ENCODE data around the gene SGSM2. TPM values are rescaled to one million over a fixed set of nuclear protein-coding genes. Genes with fewer than 3 reads are reported as not detected.

SGSM2 gene
- total RNA-seq, 4 donors from 2014 or later = 32.9 to 58.6 (median 47.4) TPM

DNA sequence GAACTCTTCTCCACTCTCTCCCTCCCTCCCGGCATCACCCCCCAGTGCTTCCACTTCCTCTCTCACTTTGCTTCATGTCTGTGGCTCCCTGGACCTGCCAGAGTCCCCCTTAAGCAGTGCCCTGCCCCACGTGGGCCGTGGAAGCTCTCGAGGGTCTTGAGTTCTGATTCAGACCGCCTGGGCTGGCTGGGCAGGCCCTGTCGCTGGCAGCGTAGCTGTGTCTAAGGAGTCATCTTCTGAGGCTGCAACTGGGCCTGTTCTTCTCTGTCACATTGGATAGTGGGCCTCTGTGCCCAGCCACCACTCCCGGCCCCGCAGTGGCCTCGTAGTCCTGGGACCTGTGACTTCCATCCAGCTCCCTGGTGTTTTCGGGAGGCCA is 32.9 kb downstream of the SGSM2 start:
- ATAC-seq = no peak
- Histone ChIP-seq H3K9me3 (no peaks in the 10 kb centered on the region), H3K27me3 (no peaks in the 10 kb centered on the region), H3K4me3 (no peak overlapping the region), H3K4me1 (peaks cover 0 to 43% (median 17%) of the 10 kb centered on the region in 3 donors), H3K36me3 (peaks cover 0 to 81% of the 10 kb centered on the region in 2 donors), H3K27ac (peak overlapping the region in 3 of 4 donors; percentile 25 to 51 (median 36))
- no peak for TF ChIP-seq POLR2A (IDR thresholded peaks at IDR 0.05)
- no peak for TF ChIP-seq POLR2AphosphoS5 (IDR thresholded peaks at IDR 0.05)
- TF ChIP-seq EP300 (IDR thresholded peaks at IDR 0.05) = no peak
- TF ChIP-seq, protein P1, sequence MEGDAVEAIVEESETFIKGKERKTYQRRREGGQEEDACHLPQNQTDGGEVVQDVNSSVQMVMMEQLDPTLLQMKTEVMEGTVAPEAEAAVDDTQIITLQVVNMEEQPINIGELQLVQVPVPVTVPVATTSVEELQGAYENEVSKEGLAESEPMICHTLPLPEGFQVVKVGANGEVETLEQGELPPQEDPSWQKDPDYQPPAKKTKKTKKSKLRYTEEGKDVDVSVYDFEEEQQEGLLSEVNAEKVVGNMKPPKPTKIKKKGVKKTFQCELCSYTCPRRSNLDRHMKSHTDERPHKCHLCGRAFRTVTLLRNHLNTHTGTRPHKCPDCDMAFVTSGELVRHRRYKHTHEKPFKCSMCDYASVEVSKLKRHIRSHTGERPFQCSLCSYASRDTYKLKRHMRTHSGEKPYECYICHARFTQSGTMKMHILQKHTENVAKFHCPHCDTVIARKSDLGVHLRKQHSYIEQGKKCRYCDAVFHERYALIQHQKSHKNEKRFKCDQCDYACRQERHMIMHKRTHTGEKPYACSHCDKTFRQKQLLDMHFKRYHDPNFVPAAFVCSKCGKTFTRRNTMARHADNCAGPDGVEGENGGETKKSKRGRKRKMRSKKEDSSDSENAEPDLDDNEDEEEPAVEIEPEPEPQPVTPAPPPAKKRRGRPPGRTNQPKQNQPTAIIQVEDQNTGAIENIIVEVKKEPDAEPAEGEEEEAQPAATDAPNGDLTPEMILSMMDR (IDR thresholded peaks at IDR 0.05) = no peak
- WGBS, 2 donors (ENCODE audit: low coverage in 1 of 2) = 54% methylated on average over 4 of the region's 11 CpGs; no CpG with 5 or more reads in 1 of the 2 donors

DNA sequence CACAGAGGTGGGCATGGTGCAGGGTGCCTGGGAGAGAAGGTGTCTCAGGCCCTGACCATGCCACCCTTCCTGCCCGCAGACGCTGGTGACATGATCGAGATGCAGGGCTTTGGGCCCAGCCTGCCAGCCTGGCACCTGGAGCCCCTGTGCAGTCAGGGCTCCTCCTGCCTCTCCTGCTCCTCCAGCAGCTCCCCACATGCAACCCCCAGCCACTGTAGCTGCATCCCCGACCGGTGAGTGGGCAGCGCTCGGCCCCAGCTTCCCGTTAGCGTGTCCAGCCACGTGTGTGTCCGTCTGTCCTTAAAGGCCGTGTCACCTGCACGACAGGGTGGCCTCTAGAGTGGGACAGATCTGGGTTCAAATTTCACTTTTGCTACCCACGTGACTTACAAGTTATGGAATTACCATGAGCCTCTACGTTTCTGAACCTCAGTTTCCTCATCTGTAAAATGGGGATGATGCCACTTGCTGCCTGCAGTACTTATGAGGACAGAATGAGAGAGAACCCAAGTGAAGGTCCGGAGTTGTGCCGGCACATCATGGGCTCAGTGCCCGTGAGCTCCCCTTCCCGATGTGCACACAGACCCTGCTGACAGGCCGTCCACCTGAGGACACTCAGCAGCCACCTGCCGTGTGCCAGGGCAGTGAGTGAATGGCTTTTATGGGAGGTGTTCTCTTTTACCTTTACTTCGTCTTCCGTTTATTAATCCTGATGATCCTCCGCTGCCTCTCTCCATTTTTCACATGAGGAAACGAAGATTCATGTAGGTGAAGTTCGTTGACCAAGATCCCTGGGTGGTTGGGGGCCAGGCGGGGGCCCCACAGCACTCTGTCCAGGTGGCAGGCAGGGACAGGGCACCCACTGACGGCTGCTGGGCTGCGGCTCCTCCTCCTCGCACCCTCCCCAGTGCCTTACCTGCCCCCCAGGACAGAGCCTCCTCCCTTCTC is 34.2 kb downstream of the SGSM2 start:
- H3K4me3 ChIP-seq = no peak overlapping the region
- no peaks in the 10 kb centered on the region for H3K9me3 ChIP-seq
- H3K4me1 ChIP-seq = peaks cover 0 to 41% (median 17%) of the 10 kb centered on the region in 3 donors
- H3K27me3 ChIP-seq = no peaks in the 10 kb centered on the region
- peaks cover 0 to 81% of the 10 kb centered on the region in 2 donors for H3K36me3 ChIP-seq
- ATAC-seq = no peak
- TF ChIP-seq POLR2A (IDR thresholded peaks at IDR 0.05) = no peak
- WGBS, 2 donors (ENCODE audit: low coverage in 1 of 2) = 79 to 87% methylated on average over 10 to 12 of the region's 30 CpGs
- H3K27ac ChIP-seq = no peak overlapping the region

DNA sequence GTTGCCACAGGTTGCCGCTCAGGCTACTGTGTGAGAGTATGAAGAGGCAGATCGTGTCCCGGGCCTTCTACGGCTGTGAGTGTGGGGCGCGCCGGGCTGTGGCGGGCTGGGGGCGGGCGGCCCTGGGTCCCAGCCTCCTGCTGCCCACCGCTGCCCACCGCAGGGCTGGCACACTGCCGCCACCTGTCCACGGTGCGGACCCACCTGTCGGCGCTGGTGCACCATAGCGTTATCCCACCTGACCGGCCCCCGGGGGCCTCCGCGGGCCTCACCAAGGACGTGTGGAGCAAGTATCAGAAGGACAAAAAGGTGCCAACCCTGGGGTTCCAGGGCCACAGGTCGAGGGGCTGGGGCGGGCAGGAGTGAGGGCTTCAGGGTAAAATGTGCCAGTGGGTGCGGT is 34.9 kb downstream of the SGSM2 start:
- Histone ChIP-seq H3K27ac (no peak overlapping the region), H3K4me1 (peaks cover 0 to 34% (median 17%) of the 10 kb centered on the region in 3 donors), H3K27me3 (no peaks in the 10 kb centered on the region), H3K36me3 (peaks cover 0 to 81% of the 10 kb centered on the region in 2 donors), H3K9me3 (no peaks in the 10 kb centered on the region), H3K4me3 (no peak overlapping the region)
- ATAC-seq = no peak
- no peak for TF ChIP-seq POLR2AphosphoS5 (IDR thresholded peaks at IDR 0.05)
- TF ChIP-seq, protein P1 (IDR thresholded peaks at IDR 0.05) = no peak
- no peak for TF ChIP-seq POLR2A (IDR thresholded peaks at IDR 0.05)
- TF ChIP-seq EP300 (IDR thresholded peaks at IDR 0.05) = no peak
- no CpG with 5 or more reads among the region's 26 CpGs for WGBS, 2 donors (ENCODE audit: low coverage in 1 of 2)

DNA sequence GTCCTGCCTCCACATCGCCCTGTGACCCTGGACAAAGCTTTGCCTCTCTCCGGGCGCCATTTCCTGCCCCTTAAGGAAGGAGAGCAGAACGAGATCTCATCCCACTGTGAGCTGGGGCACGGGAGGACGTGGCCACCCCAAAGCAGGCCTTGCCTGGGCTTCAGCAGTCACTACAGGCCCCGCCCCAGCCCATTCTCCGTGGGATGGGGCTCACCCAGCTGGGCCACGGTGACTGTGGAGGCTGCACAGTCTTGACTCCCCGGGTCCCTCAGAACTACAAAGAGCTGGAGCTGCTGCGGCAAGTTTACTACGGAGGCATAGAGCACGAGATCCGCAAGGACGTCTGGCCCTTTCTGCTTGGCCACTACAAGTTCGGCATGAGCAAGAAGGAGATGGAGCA is 35.4 kb downstream of the SGSM2 start:
- peaks cover 0 to 81% of the 10 kb centered on the region in 2 donors for H3K36me3 ChIP-seq
- no CpG with 5 or more reads among the region's 16 CpGs for WGBS, 2 donors (ENCODE audit: low coverage in 1 of 2)

DNA sequence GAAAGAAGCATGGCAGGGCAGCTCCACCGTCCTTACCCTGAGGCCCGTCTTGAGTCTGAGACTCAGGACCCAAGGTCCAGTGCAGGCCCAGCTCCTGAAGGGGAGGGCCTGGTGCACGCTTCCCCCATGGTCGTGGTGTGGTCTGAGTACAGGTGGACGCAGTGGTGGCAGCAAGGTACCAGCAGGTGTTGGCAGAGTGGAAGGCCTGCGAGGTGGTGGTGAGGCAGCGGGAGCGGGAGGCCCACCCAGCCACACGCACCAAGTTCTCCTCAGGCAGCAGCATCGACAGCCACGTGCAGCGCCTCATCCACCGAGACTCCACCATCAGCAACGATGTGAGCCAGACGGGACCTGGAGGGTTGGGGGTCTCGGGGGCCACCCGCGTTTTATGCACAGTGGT is 35.9 kb downstream of the SGSM2 start:
- no peak for ATAC-seq
- H3K36me3 ChIP-seq = peaks cover 0 to 81% of the 10 kb centered on the region in 2 donors
- no peak for TF ChIP-seq EP300 (IDR thresholded peaks at IDR 0.05)
- TF ChIP-seq, protein P1 (IDR thresholded peaks at IDR 0.05) = no peak
- no peak for TF ChIP-seq POLR2AphosphoS5 (IDR thresholded peaks at IDR 0.05)
- TF ChIP-seq POLR2A (IDR thresholded peaks at IDR 0.05) = no peak
- peaks cover 0 to 24% (median 17%) of the 10 kb centered on the region in 3 donors for H3K4me1 ChIP-seq
- WGBS, 2 donors (ENCODE audit: low coverage in 1 of 2) = 100% methylated on average over 1 of the region's 18 CpGs; no CpG with 5 or more reads in 1 of the 2 donors
- no peaks in the 10 kb centered on the region for H3K27me3 ChIP-seq
- H3K4me3 ChIP-seq = no peak overlapping the region
- H3K9me3 ChIP-seq = no peaks in the 10 kb centered on the region
- H3K27ac ChIP-seq = no peak overlapping the region

More for the DNA sequence above, 35.4 kb downstream of the SGSM2 start:
- ATAC-seq = no peak
- Histone ChIP-seq H3K4me1 (peaks cover 0 to 29% (median 17%) of the 10 kb centered on the region in 3 donors), H3K4me3 (no peak overlapping the region), H3K27ac (no peak overlapping the region), H3K27me3 (no peaks in the 10 kb centered on the region), H3K9me3 (no peaks in the 10 kb centered on the region)
- TF ChIP-seq POLR2AphosphoS5 (IDR thresholded peaks at IDR 0.05) (no peak), EP300 (IDR thresholded peaks at IDR 0.05) (no peak), POLR2A (IDR thresholded peaks at IDR 0.05) (no peak)
- TF ChIP-seq, protein P1 (IDR thresholded peaks at IDR 0.05) = no peak

Measured in gastroesophageal sphincter (tissue), 4 donors.